ENCODE data around the gene FGF14. TPM values are rescaled to one million over a fixed set of nuclear protein-coding genes. Genes with fewer than 3 reads are reported as not detected.

The FGF14 gene
- total and polyA plus RNA-seq, 2 donors (not counting 3 experiments of a cell fraction or from before 2014, with no cell fraction given), result not detected

DNA sequence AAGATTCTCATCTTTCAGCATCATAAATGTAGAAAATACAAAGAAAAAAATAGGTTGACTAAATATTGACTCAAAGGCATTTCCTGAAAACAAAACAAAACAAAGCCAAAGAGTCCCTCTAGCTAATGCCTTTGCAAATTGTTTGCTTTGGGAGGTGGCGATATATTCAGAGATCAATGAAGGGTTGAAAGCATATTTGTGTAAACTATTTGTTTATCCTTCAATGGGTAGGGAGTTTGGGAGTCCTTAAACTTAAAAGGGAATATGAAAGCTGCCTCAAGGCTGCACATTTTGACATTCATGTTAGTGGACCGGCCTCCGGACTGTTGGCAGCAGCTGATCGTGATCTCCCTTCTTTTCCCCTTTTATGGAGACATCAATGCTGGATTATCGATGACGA is 691.9 kb downstream of the FGF14 start:
- CTCF ChIA-PET, result no interaction called here
- H3K79me2 ChIP-seq (ENCODE audit: control insufficient read depth, insufficient read depth, low read length), result no peaks in the 10 kb centered on the region
- BruUV-seq (replicated peaks), result no TSS peak

More for the DNA sequence above, 691.9 kb downstream of the FGF14 start:
- DNase-seq (ENCODE audit: low read depth, low spot score), result no peak
- FAIRE-seq, result no peak
- Histone ChIP-seq H3K36me3 (ENCODE audit: control insufficient read depth in 2 of 2, extremely low read depth in 1 of 2, insufficient read depth in 2 of 2, low read length in 2 of 2) (no peaks in the 10 kb centered on the region), H3K9me3 (replicated peaks; ENCODE audit: control insufficient read depth, insufficient read depth, low read length) (no peaks in the 10 kb centered on the region), H3K4me2 (ENCODE audit: insufficient read depth, low read length) (no peak overlapping the region), H3K9me1 (replicated peaks; ENCODE audit: control insufficient read depth, extremely low read depth, insufficient read depth, low read length) (no peaks in the 10 kb centered on the region), H2AFZ (ENCODE audit: low read depth, low read length) (no peak overlapping the region), H3K27me3 (ENCODE audit: control insufficient read depth in 2 of 2, insufficient read depth in 2 of 2, low read length in 2 of 2) (no peaks in the 10 kb centered on the region), H3K9ac (replicated peaks; ENCODE audit: extremely low read depth, insufficient read depth, low read length) (no peak overlapping the region), H3K27ac (ENCODE audit: insufficient read depth, low read depth, low read length) (no peak overlapping the region), H3K4me1 (ENCODE audit: control insufficient read depth, extremely low read depth, insufficient read depth, low read length) (no peaks in the 10 kb centered on the region), H3K4me3 (replicated peaks in 1 of 3; ENCODE audit: insufficient read depth in 1 of 3, low read depth in 1 of 3, low read length in 3 of 3) (no peak overlapping the region), H4K20me1 (replicated peaks; ENCODE audit: control insufficient read depth, extremely low read depth, insufficient read depth, low read length) (no peaks in the 10 kb centered on the region)
- POLR2A ChIA-PET, result no interaction called here
- no peak for TF ChIP-seq MYC (IDR thresholded peaks at IDR 0.05; ENCODE audit: low read depth, low read length)
- TF ChIP-seq FOS (IDR thresholded peaks at IDR 0.05; ENCODE audit: borderline replicate concordance, insufficient read depth, low read length), result no peak
- no peak for TF ChIP-seq POLR2AphosphoS5 (IDR thresholded peaks at IDR 0.05; ENCODE audit: insufficient read depth, low read depth, low read length)
- no peak for TF ChIP-seq JUN (IDR thresholded peaks at IDR 0.05; ENCODE audit: borderline replicate concordance, insufficient read depth, insufficient read length, low read depth)
- TF ChIP-seq, protein P1, sequence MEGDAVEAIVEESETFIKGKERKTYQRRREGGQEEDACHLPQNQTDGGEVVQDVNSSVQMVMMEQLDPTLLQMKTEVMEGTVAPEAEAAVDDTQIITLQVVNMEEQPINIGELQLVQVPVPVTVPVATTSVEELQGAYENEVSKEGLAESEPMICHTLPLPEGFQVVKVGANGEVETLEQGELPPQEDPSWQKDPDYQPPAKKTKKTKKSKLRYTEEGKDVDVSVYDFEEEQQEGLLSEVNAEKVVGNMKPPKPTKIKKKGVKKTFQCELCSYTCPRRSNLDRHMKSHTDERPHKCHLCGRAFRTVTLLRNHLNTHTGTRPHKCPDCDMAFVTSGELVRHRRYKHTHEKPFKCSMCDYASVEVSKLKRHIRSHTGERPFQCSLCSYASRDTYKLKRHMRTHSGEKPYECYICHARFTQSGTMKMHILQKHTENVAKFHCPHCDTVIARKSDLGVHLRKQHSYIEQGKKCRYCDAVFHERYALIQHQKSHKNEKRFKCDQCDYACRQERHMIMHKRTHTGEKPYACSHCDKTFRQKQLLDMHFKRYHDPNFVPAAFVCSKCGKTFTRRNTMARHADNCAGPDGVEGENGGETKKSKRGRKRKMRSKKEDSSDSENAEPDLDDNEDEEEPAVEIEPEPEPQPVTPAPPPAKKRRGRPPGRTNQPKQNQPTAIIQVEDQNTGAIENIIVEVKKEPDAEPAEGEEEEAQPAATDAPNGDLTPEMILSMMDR (IDR thresholded peaks at IDR 0.05; ENCODE audit: extremely low read depth in 1 of 2, insufficient read depth in 1 of 2, low read depth in 1 of 2, low read length in 2 of 2), result no peak
- TF ChIP-seq, protein P2, sequence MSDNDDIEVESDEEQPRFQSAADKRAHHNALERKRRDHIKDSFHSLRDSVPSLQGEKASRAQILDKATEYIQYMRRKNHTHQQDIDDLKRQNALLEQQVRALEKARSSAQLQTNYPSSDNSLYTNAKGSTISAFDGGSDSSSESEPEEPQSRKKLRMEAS (IDR thresholded peaks at IDR 0.05; ENCODE audit: insufficient read depth, insufficient read length), result no peak
- TF ChIP-seq POLR2A (IDR thresholded peaks at IDR 0.05; ENCODE audit: low read depth, low read length), result no peak
- no peak for TF ChIP-seq EZH2 (IDR thresholded peaks at IDR 0.05; ENCODE audit: borderline replicate concordance, low read depth, low read length, severe bottlenecking)
- no peak for TF ChIP-seq GATA2 (IDR thresholded peaks at IDR 0.05; ENCODE audit: insufficient read depth, insufficient read length, low read depth, low read length)
- dilution Hi-C loops (cut with MboI; ENCODE audit: extremely low pct_ligation_motif_present, low sequenced_read_pairs), result no loop called here
- intact Hi-C loops (cut with micrococcal nuclease), result no loop called here
